LHCN-M2 (cell line): ENCODE data around the gene SLC25A42. TPM values are rescaled to one million over a fixed set of nuclear protein-coding genes. Genes with fewer than 3 reads are reported as not detected.
"Not testable (repeated sequence)": the region's sequence is repeated elsewhere in the genome, so short reads cannot be mapped to it uniquely, and the experiment has no call there.

Source experiments
- DNase-seq: peaks from one replicate; pipeline ENCODE4 v3.0.0-alpha.2; 2012; ENCODE audit warnings: low read depth
- total RNA-seq: library from RNA; depleted of rRNA; stranded (reverse); fragments of >200 nt; gene quantifications from 2 replicates; pipeline ENCODE4 v1.2.3, GENCODE V29; 2014

The SLC25A42 gene
- total RNA-seq, 1 experiment from 2014 or later = 4.4 TPM

GRCh38 chr19:19068659-19069654 is 5.2 kb downstream of the SLC25A42 start:
- DNase-seq = no peak

GRCh38 chr19:19071897-19072296 is 8.1 kb downstream of the SLC25A42 start:
- no peak for DNase-seq

GRCh38 chr19:19074196-19074882 is 10.5 kb downstream of the SLC25A42 start:
- no peak for DNase-seq

- no peak for DNase-seq
Measured at GRCh38 chr19:19075126-19075525, 11.3 kb downstream of the SLC25A42 start.

- DNase-seq = no peak
Measured at GRCh38 chr19:19076476-19076875, 12.7 kb downstream of the SLC25A42 start.

GRCh38 chr19:19077103-19077502 is 13.3 kb downstream of the SLC25A42 start:
- DNase-seq = no peak

GRCh38 chr19:19078801-19079200 is 15.0 kb downstream of the SLC25A42 start:
- no peak for DNase-seq

GRCh38 chr19:19079571-19079970 is 15.8 kb downstream of the SLC25A42 start:
- DNase-seq = no peak

- DNase-seq = no peak
Measured at GRCh38 chr19:19081642-19082151, 17.9 kb downstream of the SLC25A42 start.

GRCh38 chr19:19083413-19084178 is 19.8 kb downstream of the SLC25A42 start:
- DNase-seq = no peak

GRCh38 chr19:19087676-19088075 is 23.9 kb downstream of the SLC25A42 start:
- no peak for DNase-seq

GRCh38 chr19:19094513-19094912 is 30.7 kb downstream of the SLC25A42 start:
- DNase-seq = no peak

GRCh38 chr19:19095691-19096090 is 31.9 kb downstream of the SLC25A42 start:
- DNase-seq = no peak

- no peak for DNase-seq
Measured at GRCh38 chr19:19096641-19097627, 33.1 kb downstream of the SLC25A42 start.

GRCh38 chr19:19098084-19098702 is 34.4 kb downstream of the SLC25A42 start:
- DNase-seq = no peak

- no peak for DNase-seq
Measured at GRCh38 chr19:19098703-19099632, 35.2 kb downstream of the SLC25A42 start.

GRCh38 chr19:19101540-19101939 is 37.7 kb downstream of the SLC25A42 start:
- no peak for DNase-seq

GRCh38 chr19:19102566-19102965 is 38.8 kb downstream of the SLC25A42 start:
- not testable (repeated sequence) for DNase-seq

- DNase-seq = no peak
Measured at GRCh38 chr19:19103167-19103566, 39.4 kb downstream of the SLC25A42 start.
